ENCODE results near the gene CHRNB2.
"Not testable (repeated sequence)": the region's sequence is repeated elsewhere in the genome, so short reads cannot be mapped to it uniquely, and the experiment has no call there.

CHRNB2 gene, protein sequence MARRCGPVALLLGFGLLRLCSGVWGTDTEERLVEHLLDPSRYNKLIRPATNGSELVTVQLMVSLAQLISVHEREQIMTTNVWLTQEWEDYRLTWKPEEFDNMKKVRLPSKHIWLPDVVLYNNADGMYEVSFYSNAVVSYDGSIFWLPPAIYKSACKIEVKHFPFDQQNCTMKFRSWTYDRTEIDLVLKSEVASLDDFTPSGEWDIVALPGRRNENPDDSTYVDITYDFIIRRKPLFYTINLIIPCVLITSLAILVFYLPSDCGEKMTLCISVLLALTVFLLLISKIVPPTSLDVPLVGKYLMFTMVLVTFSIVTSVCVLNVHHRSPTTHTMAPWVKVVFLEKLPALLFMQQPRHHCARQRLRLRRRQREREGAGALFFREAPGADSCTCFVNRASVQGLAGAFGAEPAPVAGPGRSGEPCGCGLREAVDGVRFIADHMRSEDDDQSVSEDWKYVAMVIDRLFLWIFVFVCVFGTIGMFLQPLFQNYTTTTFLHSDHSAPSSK

GRCh38 chr1:154567386-154568156, at the start of gene CHRNB2:
CHRNB2 (plus strand) TSS chr1:154567778; CDS start chr1:154568045, 267 bp downstream.
- DNase-seq, result peak; percentile 87

DNA sequence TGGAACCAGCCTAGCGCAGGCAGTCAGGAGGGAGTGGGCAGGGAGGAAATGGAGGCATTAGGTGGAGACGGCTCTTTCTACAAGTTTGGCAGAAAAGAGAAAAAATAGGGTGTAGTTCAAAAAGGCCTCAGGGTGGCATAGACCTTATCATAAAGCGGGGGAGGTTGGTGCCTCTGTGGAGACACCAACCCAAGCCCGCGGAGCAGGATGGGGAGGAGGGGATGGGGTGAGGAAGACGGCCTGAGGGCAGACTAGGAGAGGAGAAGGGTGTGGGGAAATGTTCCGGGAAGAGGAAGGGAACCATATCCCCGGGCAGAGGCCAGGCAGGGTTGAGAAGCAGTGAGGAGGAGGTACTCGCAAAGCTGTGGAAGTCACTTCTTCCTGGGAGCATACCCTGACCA, 48.0 kb upstream of the CHRNB2 start:
- DNase-seq, result no peak

DNA sequence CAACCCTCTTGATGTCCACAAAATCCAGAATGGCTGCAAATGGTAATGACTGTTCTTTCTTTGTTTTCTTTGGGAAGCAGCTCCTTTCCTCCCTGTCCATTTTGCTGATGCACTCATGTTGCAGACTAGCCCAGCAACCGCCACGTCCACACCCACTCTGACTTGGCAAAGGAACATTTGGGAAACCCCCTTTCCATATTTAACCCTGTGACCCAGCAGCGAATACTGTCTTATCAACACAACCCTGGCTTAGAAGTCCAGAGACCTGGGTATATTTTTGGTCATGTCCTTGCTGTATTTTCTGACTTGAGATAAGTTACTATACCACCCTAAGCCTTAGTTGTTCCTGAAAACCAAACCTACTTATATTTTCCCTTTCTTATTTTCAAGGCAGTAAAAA, 47.2 kb upstream of the CHRNB2 start:
- no peak for DNase-seq

- no peak for DNase-seq
These were observed 45.9 kb upstream of the CHRNB2 start for GRCh38 chr1:154521695-154522094.

- no peak for DNase-seq
These were observed 42.7 kb upstream of the CHRNB2 start for GRCh38 chr1:154524881-154525280.

GRCh38 chr1:154527192-154527591, 40.4 kb upstream of the CHRNB2 start:
- DNase-seq, result no peak

DNA sequence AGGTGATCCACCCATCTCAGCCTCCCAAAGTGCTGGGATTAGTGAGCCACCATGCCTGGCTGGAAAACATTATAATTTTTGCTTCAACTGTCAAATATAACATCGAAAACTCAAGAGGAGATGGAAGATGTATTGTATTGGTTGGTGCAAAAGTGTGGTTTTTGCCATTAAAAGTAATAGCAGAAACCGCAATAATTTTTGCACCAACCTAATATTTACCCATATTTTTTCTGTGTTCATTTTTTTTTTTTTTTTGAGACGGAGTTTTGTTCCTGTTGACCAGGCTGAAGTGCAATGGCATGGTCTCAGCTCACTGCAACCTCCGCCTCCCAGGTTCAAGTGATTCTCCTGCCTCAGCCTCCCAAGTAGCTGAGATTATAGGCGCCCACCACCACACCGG, 38.3 kb upstream of the CHRNB2 start:
- DNase-seq, result no peak

GRCh38 chr1:154531950-154532349, 35.6 kb upstream of the CHRNB2 start:
- DNase-seq, result not testable (repeated sequence)

GRCh38 chr1:154533952-154534844, 33.4 kb upstream of the CHRNB2 start:
- peak; percentile 57 for DNase-seq

DNA sequence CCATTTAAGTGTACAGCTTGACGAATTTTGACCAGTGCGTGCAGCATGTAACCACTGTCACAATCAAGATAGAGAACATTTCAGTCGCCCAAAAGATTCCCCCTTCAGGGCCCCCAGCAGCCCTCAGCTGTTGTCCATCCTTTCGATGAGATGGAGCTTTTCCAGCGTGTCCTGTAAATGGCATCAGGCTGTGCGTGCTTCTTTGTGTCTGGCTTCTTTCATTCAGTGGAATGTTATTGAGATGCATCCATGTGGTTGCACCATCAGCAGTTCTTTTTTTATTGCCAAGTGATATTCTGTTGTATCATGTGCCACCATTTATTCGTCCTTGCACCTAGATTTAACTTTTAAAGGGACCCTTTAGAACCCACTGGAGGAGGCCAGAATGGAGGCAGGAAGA, 31.0 kb upstream of the CHRNB2 start:
- no peak for DNase-seq

DNA sequence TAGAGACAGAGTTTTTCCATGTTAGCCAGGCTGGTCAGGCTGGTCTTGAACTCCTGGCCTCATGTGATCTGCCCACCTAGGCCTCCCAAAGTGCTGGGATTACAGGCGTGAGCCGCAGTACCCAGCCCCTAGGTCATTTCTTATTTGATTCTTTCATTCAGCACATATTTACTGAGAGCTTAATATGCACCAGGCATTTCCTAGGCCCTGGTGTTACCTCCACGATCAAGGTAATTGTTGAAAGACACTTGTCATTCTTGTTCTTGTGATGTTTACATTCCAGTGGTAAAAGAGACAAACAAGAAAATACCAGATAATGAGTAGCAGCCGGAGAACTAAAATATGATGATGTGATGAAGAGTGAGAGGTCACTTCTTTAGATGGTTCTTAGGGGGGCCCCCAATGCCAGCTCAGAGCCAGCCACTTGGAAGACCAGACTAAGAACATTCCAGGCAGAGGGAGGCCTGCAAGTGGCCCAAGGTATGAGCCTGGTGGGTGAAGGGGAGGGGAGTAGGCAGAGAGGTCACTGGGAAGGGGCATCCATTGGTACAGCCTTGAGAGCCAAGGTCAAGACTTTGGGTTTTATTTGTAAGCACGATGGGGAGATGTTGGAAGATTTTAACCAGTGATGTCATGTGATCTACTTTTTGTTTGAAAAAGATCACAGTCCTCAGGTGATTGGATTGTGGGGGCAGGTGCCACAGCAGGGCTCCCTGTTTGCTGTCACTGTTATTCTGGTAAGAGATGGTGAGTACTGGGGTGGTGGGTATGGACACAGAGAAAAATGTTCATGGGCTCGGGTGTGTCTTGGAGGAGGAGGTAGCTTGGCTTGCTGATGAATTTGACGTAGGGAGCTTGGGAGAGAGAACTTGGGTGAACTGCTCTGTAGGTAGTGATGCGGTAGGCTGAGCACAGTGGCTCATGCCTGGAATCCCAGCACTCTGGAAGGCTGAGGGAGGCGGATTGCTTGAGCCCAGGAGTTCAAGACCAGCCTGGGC, 27.8 kb upstream of the CHRNB2 start:
- no peak for DNase-seq

DNA sequence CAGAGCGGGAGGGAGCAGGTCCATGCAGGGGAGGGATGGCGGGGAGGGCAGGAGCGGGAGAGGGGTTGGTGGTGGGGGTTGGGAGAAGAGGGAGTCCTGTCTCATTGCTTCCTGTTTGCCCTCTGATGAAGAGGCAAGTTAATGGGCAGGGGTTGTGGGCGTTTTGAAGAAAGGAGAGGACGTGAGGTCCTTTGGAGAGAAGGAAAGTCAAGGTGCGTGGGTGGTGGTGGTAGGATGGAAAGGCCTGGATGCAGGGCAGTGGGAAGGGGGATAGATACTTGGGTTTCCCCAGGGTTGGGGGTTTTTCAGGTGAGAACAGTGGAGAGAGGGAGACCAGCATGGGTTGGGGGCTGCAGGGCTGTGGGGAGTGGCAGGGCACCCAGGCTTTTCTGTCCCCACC, 26.3 kb upstream of the CHRNB2 start:
- no peak for DNase-seq

DNA sequence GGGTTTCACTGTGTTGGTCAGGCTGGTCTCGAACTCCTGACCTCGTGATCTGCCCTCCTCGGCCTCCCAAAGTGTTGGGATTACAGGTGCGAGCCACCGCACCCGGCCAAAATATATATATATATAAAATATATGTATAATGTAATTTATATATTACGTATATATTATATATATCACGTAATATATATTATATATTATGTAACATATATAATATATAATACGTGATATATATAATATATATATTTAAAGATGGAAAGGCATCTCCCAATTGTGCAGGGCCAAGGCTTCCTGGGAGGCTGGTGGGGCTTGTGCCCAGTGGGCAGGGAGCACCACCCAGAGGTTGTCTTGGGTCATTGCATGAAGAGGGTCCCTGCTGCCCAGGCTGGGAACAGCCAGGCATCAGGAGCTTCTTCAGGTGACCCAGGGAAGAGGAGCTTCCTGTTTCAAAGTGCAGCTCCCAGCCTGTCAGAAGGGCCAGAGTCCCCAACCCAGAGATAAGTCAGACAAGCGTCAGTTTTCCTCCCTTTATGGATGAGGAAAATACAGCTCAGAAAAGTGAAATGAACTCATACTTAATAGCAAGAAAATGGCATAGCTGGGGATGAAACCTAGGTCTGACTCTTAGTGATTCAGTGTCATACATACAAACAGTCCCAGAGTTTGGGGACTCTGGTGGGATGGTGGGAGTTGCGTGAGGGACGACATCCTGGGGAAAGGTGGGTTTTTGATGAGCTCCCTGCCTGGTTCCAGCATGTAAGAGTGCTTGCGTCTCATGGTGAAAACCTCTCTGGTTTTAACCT, 21.1 kb upstream of the CHRNB2 start:
- DNase-seq, result peak; percentile 30

DNA sequence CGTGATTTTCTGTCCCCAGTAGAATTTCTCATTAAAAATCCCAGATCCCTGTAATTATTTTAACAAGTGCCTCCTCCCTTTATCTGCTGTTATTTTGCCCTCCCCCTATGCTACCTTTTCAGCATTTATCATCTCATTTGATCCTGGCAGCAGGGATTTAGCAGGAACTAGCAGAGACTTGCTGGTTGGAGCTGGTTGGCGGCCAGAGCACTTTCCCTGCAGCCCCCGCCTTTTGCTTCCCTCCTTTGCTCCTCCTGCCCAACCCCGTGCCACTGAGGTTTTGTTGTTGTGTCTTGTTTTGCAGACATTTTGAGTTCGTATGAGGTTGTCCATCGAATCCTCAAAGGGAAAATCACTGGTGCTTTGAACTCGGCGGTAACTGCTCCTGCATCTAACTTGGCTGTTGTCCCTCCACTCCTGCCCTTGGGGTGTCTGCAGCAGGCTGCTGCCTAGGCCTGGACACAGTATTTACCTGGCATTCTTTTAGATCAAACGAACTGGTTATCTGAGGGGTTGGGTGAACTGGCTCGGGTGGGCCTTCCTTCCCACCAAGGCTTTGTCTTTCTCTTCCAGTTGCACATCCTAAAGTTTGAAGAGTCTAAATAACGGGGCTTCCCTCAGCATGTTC, 20.4 kb upstream of the CHRNB2 start:
- DNase-seq, result no peak

DNA sequence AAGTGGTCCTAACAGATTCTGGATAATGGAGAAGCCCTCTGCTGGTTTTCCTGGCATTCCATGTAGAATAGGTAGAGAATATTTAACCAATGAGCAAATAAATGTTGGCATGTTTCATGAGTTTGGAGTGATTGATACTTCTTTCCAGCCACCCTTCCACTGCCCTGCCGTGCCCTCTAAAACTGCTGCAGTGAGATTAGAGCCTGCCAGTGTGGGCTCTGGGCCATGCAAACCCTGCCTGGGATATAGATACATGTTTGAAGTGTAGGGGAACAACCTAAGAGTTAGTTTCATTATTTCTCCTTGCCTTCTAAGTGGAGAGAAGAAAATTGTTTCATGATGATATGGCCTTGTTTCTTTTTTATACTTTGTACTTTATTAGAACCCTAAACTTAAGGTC, 19.6 kb upstream of the CHRNB2 start:
- DNase-seq, result no peak

- no peak for DNase-seq
These were observed 18.3 kb upstream of the CHRNB2 start for GRCh38 chr1:154549202-154549770.

GRCh38 chr1:154550070-154550469, 17.5 kb upstream of the CHRNB2 start:
- no peak for DNase-seq

DNA sequence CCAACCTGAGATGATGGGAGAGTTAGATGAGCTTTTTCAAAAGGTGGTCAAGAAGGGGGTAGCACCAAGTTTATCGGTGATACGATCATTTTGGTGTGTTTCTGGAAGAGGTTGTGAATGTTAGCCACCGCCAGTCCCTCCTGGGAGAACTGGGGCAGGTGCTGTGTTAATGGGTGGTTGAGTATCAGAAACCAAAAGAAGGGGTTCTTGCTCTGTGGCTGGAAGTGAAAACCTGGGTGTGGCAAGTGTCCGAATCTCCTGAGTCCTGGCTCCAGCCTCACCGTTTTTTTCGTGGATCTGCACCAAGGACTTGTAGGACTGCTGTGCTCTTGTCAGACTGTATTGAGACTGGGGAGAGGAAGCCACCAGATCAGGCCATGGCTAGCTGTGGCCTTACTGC, 16.9 kb upstream of the CHRNB2 start:
- DNase-seq, result no peak

- DNase-seq, result no peak
These were observed 16.1 kb upstream of the CHRNB2 start for GRCh38 chr1:154551474-154551873.

GRCh38 chr1:154552036-154552435, 15.5 kb upstream of the CHRNB2 start:
- DNase-seq, result no peak

All from NCI-H2171 (cell line).